Neutrophil (primary cell): Measurements from ENCODE around the gene GAK.

Experiments
- H3K27ac ChIP-seq: fragments of 200-600 bp; sonication (generic); 2 replicates; pipeline ENCODE4 v1.5.1; 2016; ENCODE audit warnings: mild to moderate bottlenecking, moderate library complexity
- H3K27me3 ChIP-seq: fragments of 200-600 bp; sonication (generic); 2 replicates; pipeline ENCODE4 v1.6.0; 2016; ENCODE audit warnings: mild to moderate bottlenecking
- H3K36me3 ChIP-seq: fragments of 200-600 bp; sonication (generic); 2 replicates; pipeline ENCODE4 v1.5.1; 2017
- H3K4me1 ChIP-seq, 2 experiments: fragments of 200-600 bp in 1 of 2; sonication (generic) in 1 of 2; 1 replicate in 1 of 2; 2 replicates in 1 of 2; pipeline versions ENCODE4 v1.5.1 to v1.6.1; 2013 to 2016; ENCODE audit warnings: low read depth in 1 of 2, low read length in 1 of 2, mild to moderate bottlenecking in 1 of 2, moderate library complexity in 1 of 2; ENCODE audit not compliant: control insufficient read depth in 1 of 2, insufficient read depth in 1 of 2
- H3K4me3 ChIP-seq, 2 experiments: fragments of 200-600 bp in 1 of 2; sonication (generic) in 1 of 2; 1 replicate in 1 of 2; 2 replicates in 1 of 2; pipeline ENCODE4 v1.5.1; 2013 to 2016; ENCODE audit warnings: low read depth in 1 of 2, low read length in 1 of 2, mild to moderate bottlenecking in 1 of 2, moderate library complexity in 1 of 2
- H3K9me3 ChIP-seq: fragments of 200-600 bp; sonication (generic); 2 replicates; pipeline ENCODE4 v1.5.1; 2016
- CTCF ChIP-seq: fragments of 200-600 bp; sonication (generic); IDR thresholded peaks from 2 replicates; pipeline ENCODE4 v1.5.1; 2016; ENCODE audit warnings: antibody characterized with exemption

The GAK gene

GRCh38 chr4:917992-918391, 14.1 kb downstream of the GAK start:
- H3K27me3 ChIP-seq = no peaks in the 10 kb centered on the region
- H3K4me1 ChIP-seq = peaks cover 48 to 56% of the 10 kb centered on the region in 2 experiments
- peaks cover 3% of the 10 kb centered on the region for H3K36me3 ChIP-seq
- H3K9me3 ChIP-seq = no peaks in the 10 kb centered on the region
- H3K4me3 ChIP-seq = no peak overlapping the region
- no peak overlapping the region for H3K27ac ChIP-seq
- no peak for TF ChIP-seq CTCF

- Histone ChIP-seq H3K4me1 (peaks cover 43 to 51% of the 10 kb centered on the region in 2 experiments), H3K4me3 (no peak overlapping the region), H3K27ac (no peak overlapping the region), H3K27me3 (no peaks in the 10 kb centered on the region), H3K36me3 (peaks cover 8% of the 10 kb centered on the region), H3K9me3 (no peaks in the 10 kb centered on the region)
- no peak for TF ChIP-seq CTCF
Observed at GRCh38 chr4:917466-917865, 14.7 kb downstream of the GAK start.

GRCh38 chr4:915595-915994, 16.5 kb downstream of the GAK start:
- H3K27me3 ChIP-seq = no peaks in the 10 kb centered on the region
- no peaks in the 10 kb centered on the region for H3K9me3 ChIP-seq
- H3K36me3 ChIP-seq = peaks cover 27% of the 10 kb centered on the region
- H3K4me1 ChIP-seq = peaks cover 30 to 33% of the 10 kb centered on the region in 2 experiments
- TF ChIP-seq CTCF = no peak
- H3K4me3 ChIP-seq = no peak overlapping the region
- H3K27ac ChIP-seq = peak overlapping the region; percentile 62

- H3K36me3 ChIP-seq = peaks cover 32% of the 10 kb centered on the region
- no peak overlapping the region for H3K4me3 ChIP-seq
- no peaks in the 10 kb centered on the region for H3K9me3 ChIP-seq
- peaks cover 24 to 28% of the 10 kb centered on the region in 2 experiments for H3K4me1 ChIP-seq
- no peaks in the 10 kb centered on the region for H3K27me3 ChIP-seq
- peak overlapping the region; percentile 62 for H3K27ac ChIP-seq
- no peak for TF ChIP-seq CTCF
Observed at GRCh38 chr4:915041-915474, 17.1 kb downstream of the GAK start.

- H3K27ac ChIP-seq = no peak overlapping the region
- no peak overlapping the region for H3K4me3 ChIP-seq
- H3K9me3 ChIP-seq = no peaks in the 10 kb centered on the region
- no peak for TF ChIP-seq CTCF
- no peaks in the 10 kb centered on the region for H3K27me3 ChIP-seq
- peaks cover 38% of the 10 kb centered on the region for H3K36me3 ChIP-seq
- H3K4me1 ChIP-seq = peaks cover 19 to 23% of the 10 kb centered on the region in 2 experiments
Observed at GRCh38 chr4:914531-914930, 17.6 kb downstream of the GAK start.

GRCh38 chr4:913280-913618, 18.9 kb downstream of the GAK start:
- Histone ChIP-seq H3K27ac (no peak overlapping the region), H3K36me3 (peaks cover 48% of the 10 kb centered on the region), H3K4me1 (peaks cover 16 to 19% of the 10 kb centered on the region in 2 experiments), H3K9me3 (no peaks in the 10 kb centered on the region), H3K4me3 (no peak overlapping the region), H3K27me3 (no peaks in the 10 kb centered on the region)
- no peak for TF ChIP-seq CTCF
